HG03280 (cell line): ENCODE data around the gene CHAD.

Experiments
- ATAC-seq: cut with Tn5 transposase; IDR thresholded peaks from one replicate; pipeline ENCODE4 v1.9.1; 2021; ENCODE audit warnings: mild to moderate bottlenecking, moderate library complexity; ENCODE audit not compliant: unreplicated experiment

The CHAD gene

DNA sequence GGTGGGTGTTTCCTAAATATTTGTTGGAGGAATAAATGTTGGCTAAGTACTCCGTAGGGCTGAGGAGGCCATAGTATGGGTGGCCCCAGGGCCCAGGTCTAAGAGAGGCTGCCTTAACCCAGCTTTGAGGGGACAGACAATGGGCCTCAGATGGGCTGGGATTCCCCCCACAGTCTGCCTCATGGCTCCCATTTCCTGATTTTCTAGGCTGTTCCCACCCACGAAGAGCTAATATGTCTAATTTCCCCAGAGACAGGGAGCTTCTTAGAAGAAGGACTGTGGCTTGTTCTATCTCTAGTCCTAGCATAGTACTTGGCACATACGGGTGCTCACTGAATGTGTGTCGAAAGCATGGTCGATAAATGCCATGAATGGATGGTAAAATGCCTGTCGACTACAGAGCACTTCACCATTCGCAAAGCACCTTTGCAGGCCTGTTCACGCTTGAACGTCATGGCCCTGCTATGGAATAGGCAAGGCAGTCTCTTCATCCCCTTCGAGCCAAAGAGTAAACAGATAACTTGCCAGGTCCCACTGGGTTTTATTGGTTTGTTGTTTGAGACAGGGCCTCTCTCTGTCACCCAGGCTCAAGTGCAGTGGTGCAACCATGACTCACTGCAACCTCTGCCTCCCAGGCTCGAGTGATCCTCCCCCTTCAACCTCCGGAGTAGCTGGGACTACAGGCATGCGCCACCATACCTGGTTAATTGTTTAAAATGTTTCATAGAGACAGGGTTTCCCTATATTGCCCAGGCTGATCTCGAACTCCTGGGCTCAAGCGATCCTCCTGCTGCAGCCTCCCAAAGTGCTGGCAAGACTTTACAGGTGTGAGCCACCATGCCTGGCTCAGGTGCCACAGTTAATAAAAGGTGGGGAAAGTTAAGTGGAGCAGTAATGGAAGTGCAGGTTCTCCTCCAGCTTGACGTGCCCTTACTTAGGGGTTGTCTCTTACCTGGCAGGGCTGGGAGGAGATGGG, 9.7 kb downstream of the CHAD start:
- no peak for ATAC-seq

DNA sequence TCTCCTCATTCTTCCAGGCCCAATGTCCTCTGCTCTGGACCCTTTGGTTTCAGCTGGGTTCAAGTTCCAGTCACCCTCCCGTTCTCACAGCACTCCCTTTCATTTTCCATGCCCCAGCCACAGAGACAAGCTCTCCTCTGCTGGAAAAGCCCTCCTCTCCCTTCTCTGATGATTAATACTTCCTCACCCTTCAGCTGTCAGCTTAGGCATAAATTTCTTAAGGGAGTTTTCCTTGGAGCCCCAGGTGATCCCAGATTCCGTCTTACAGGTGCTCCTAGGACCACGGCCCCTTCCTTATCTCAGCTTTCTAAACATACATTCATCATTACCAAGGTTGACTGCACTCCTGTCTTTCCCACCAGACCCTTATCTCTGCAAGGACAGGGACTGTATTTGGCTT, 10.4 kb downstream of the CHAD start:
- ATAC-seq: no peak

DNA sequence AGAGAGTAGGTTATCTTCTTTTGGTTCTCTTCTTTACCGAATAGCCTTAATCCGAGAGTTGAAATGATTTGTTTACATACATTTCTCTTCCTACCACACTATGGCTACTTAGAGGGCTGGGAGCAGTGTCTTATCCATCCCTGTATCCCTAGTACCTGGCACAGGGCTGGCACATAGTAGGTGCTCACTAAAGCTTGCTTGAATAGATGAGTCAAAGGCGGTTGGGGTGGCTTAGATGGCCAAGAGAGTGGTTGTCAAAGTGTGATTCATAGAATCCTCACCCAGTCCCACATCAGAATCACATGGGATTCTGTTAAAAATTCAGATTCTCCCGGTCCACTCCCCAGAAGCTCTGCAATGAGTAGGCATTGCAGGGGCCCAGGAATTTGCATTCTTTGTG, 11.1 kb downstream of the CHAD start:
- no peak for ATAC-seq

DNA sequence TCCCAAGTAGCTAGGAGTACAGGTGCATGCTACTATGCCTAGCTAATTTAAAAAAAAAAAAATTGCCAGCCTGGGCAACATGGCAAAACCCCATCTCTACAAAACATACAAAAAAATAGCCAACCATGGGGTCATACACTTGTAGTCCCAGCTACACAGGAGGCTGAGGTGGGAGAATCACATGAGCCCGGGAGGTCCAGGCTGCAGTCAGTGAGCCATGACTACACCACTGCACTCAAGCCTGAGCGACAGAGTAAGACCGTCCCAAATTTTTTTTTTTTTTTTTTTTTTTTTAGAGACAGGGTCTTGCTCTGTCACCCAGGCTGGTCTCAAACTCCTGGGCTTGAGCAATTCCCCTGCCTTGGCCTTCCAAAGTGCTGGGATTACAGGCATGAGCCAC, 14.8 kb downstream of the CHAD start:
- no peak for ATAC-seq

GRCh38 chr17:50452630-50453300, 15.9 kb downstream of the CHAD start:
- ATAC-seq: no peak

DNA sequence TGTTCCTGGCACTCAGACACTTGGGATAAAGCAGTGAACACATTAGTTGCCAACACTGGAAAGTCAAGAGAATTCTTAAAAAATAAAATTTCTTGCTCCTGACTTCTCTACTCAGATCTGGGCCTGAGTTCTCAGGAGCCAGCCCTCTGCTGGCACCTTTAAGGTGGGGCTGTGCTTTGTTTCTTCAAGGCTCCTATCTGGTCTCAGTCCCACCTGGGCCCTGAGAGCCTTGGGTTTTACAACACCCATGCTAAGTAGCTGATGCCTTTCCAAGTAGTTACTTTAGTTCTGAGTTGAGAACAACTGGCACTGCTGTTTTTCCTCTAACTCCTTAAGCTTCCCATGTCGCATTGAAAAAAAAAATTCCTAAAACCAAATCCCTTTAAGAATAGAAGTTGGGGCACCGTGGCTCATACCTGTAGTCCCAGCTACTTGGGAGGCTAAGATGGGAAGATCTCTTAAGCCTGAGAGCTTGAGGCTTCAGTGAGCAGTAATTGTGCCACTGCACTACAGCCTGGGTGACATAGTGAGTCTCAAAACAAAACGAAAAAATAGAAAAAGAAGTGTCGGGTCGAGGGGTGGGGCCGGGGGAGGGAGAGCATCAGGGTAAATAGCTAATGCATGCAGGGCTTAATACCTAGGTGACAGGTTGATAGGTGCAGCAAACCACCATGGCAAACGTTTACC, 16.6 kb downstream of the CHAD start:
- ATAC-seq: no peak

DNA sequence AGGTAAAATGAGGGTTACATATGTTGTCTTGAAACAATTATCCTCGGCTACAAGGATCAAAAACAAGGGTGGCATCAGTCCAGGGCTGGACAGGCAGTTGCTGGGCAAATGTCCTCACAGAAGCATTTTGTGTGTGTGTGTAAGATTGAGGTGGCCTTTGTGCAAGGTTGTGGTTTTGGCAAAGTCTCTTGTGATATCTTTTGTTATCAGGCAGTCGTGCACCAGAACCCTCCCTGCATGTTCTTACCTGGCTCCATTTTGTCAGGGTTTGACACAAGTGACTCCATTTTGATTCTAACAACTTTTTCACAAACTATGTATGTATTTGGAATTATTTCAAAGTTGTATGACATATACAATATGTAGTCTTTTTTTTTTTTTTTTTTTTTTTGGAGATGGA, 20.0 kb downstream of the CHAD start:
- ATAC-seq: no peak

GRCh38 chr17:50447870-50448595, 20.6 kb downstream of the CHAD start:
- ATAC-seq: no peak

GRCh38 chr17:50445730-50446325, 22.9 kb downstream of the CHAD start:
- no peak for ATAC-seq

DNA sequence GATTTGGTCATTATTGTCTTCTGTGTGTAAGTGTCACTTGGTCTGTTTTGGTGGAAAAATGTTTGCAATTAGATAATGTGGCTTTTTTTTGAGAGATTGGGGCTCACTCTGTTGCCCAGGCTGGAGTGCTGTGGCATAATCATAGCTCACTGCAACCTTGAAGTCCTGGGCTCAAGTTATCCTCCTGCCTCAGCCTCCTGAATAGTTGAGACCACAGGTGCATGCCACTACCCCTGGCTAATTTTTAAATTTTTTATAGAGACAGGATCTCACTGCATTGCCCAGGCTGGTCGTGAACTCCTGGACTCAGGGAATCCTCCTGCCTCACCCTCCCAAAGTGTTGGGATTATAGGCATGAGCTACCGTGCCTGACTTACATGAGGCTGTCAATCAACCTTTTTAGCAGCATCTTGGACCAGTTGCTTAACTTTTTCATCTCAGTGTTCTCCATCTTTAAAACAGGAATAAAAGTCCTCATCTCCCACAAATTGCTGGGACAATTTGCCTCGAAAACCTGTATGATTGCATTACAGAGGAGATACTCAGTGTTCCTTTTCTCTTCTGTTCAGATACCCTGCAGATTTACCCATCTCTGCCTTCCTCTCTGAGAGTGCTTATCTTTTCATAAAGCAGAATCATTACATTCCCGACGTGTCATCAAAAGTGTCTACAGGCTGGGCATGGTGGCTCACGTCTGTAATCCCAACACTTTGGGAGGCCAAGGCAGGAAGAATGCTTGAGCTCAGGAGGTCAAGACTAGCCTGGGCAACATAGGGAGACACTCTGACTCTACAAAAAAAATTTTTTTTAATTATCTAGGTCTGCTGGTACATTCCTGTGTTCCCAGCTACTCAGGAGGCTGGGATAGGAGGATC, 23.6 kb downstream of the CHAD start:
- ATAC-seq: no peak

- ATAC-seq: no peak
Measured at GRCh38 chr17:50443505-50443974, 25.1 kb downstream of the CHAD start.

DNA sequence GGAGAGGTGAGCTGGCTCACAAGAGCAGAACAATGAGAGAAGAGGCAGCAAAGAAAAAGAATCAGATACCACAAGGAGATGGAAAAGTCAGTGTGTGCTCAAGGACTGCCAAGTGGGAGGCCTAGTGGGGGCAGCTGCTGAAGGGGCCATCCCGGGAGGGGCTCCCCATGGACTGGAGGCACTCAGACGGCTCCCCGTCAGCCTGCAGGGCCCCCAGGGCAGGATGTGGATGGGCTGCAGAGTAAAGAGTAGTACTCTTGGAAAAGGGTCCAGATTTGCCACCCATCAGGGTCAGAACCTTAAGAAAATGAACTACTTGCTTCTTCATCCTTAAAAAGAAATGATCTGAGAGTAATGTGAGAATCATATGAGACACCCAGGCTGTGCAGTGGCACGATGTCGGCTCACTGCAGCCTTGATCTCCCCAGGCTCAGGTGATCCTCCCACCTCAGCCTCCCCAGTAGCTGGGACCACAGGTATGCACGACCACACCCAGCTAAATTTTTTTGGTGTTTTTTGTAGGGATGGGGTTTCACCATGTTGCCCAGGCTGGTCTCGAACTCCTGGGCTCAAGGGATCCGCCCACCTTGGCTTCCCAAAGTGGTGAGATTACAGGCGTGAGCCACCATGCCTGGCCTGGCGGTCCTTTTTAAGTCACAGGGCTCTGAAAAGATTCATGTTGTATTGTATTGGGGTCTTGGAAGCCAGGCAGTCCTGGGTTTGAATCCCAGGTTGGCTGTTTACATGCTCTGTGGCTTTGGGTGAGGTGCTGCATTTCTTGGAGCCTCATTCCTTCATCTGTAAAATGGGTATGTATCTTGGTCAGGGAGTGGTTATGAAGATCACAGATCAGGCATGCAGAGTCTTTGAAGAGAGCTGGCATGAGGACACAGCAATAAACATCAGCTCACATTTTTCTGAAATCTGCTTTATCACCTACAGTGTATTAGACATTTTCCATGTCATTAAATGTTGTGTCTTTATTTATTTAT, 27.5 kb downstream of the CHAD start:
- ATAC-seq: no peak

GRCh38 chr17:50440172-50440837, 28.4 kb downstream of the CHAD start:
- no peak for ATAC-seq

GRCh38 chr17:50439008-50439407, 29.7 kb downstream of the CHAD start:
- no peak for ATAC-seq

GRCh38 chr17:50437409-50437808, 31.3 kb downstream of the CHAD start:
- ATAC-seq: no peak

- no peak for ATAC-seq
Measured at GRCh38 chr17:50432125-50432762, 36.4 kb downstream of the CHAD start.
